Stomach smooth muscle (tissue), 2 donors: ENCODE measurements around the gene RNF150.
A peak's percentile ranks its signal among the peaks of the same experiment; 100 is the strongest.
"Not testable (repeated sequence)": the region's sequence is repeated elsewhere in the genome, so short reads cannot be mapped to it uniquely, and the experiment has no call there.

Experiments used
- H3K27ac ChIP-seq: one replicate; pipeline ENCODE4 v1.7.0; 2013; ENCODE audit warnings: mild to moderate bottlenecking, low read length, inconsistent platforms
- H3K27me3 ChIP-seq, 2 donors: one replicate each; pipeline ENCODE4 v1.7.0; 2013; ENCODE audit warnings: low read length in 2 of 2; ENCODE audit not compliant: insufficient read depth in 2 of 2, control insufficient read depth in 1 of 2
- H3K36me3 ChIP-seq, 2 donors: one replicate each; pipeline ENCODE4 v1.7.0; 2013; ENCODE audit warnings: low read length in 2 of 2; ENCODE audit not compliant: control insufficient read depth in 2 of 2, insufficient read depth in 2 of 2
- H3K4me1 ChIP-seq: one replicate; pipeline ENCODE4 v1.7.0; 2013; ENCODE audit warnings: low read length; ENCODE audit not compliant: control insufficient read depth, insufficient read depth
- H3K4me3 ChIP-seq, 2 donors: one replicate each; pipeline ENCODE4 v1.7.0; 2013; ENCODE audit warnings: low read length in 2 of 2
- H3K9ac ChIP-seq, 2 donors: one replicate each; pipeline ENCODE4 v1.7.0; 2013; ENCODE audit warnings: low read length in 2 of 2, mild to moderate bottlenecking in 1 of 2
- H3K9me3 ChIP-seq, 2 donors: one replicate each; pipeline ENCODE4 v1.7.0; 2013; ENCODE audit warnings: low read length in 2 of 2; ENCODE audit not compliant: control insufficient read depth in 2 of 2
- donor health status: healthy.
- donor health status: Pancreatic carcinoma.

RNF150 gene

GRCh38 chr4:141133146-141133998 is at the start of gene RNF150:
Gene RNF150 (minus strand): TSS chr4:141133469.
- Histone ChIP-seq H3K4me3 (peak within 1 kb of the TSS; percentile 80 to 94), H3K36me3 (no peaks in the 10 kb centered on the region), H3K27me3 (no peaks in the 10 kb centered on the region), H3K9ac (peak within 1 kb of the TSS; percentile 60 to 77), H3K4me1 (peaks cover 13% of the 10 kb centered on the region), H3K9me3 (no peaks in the 10 kb centered on the region), H3K27ac (peak within 1 kb of the TSS; percentile 83)

- Histone ChIP-seq H3K4me3 (no peak overlapping the region), H3K27ac (no peak overlapping the region), H3K36me3 (no peaks in the 10 kb centered on the region), H3K9me3 (no peaks in the 10 kb centered on the region), H3K4me1 (no peaks in the 10 kb centered on the region), H3K27me3 (no peaks in the 10 kb centered on the region), H3K9ac (no peak overlapping the region)
These were observed 47.9 kb upstream of the RNF150 start for GRCh38 chr4:141180991-141181761.

GRCh38 chr4:141179474-141180373 is 46.5 kb upstream of the RNF150 start:
- H3K9me3 ChIP-seq, result no peaks in the 10 kb centered on the region
- no peak overlapping the region for H3K27ac ChIP-seq
- no peak overlapping the region for H3K9ac ChIP-seq
- H3K27me3 ChIP-seq, result no peaks in the 10 kb centered on the region
- H3K4me1 ChIP-seq, result no peaks in the 10 kb centered on the region
- no peak overlapping the region for H3K4me3 ChIP-seq
- no peaks in the 10 kb centered on the region for H3K36me3 ChIP-seq

GRCh38 chr4:141177171-141177570 is 43.9 kb upstream of the RNF150 start:
- no peak overlapping the region for H3K27ac ChIP-seq
- H3K4me3 ChIP-seq, result no peak overlapping the region
- H3K36me3 ChIP-seq, result no peaks in the 10 kb centered on the region
- no peak overlapping the region for H3K9ac ChIP-seq
- no peaks in the 10 kb centered on the region for H3K9me3 ChIP-seq
- no peaks in the 10 kb centered on the region for H3K27me3 ChIP-seq
- no peaks in the 10 kb centered on the region for H3K4me1 ChIP-seq

- Histone ChIP-seq H3K9ac (no peak overlapping the region), H3K9me3 (no peaks in the 10 kb centered on the region), H3K27me3 (no peaks in the 10 kb centered on the region), H3K27ac (no peak overlapping the region), H3K4me1 (no peaks in the 10 kb centered on the region), H3K36me3 (no peaks in the 10 kb centered on the region), H3K4me3 (no peak overlapping the region)
These were observed 41.2 kb upstream of the RNF150 start for GRCh38 chr4:141174457-141174856.

- no peaks in the 10 kb centered on the region for H3K36me3 ChIP-seq
- H3K27me3 ChIP-seq, result no peaks in the 10 kb centered on the region
- no peak overlapping the region for H3K4me3 ChIP-seq
- H3K9ac ChIP-seq, result no peak overlapping the region
- H3K9me3 ChIP-seq, result no peaks in the 10 kb centered on the region
- no peaks in the 10 kb centered on the region for H3K4me1 ChIP-seq
- H3K27ac ChIP-seq, result no peak overlapping the region
These were observed 37.4 kb upstream of the RNF150 start for GRCh38 chr4:141170671-141171070.

DNA sequence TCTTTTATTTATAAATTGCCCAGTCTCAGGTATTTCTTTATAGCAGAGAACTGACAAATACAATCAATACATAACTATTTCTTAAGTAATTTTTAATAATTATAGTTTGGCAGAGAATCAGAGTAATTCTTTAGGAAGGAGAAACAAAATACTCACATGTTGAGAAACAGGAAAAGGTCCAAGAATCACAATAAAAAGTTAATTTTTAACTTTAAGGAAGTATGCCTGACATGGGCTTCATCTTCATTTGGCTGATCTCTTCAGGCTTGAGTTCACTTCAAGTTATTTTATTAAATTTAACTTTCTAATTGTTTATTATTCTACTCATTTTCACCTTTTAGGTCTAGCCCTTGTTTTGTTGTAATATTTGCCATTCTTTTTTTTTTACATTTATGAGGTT is 36.1 kb upstream of the RNF150 start:
- no peaks in the 10 kb centered on the region for H3K36me3 ChIP-seq
- H3K4me1 ChIP-seq, result no peaks in the 10 kb centered on the region
- H3K27ac ChIP-seq, result no peak overlapping the region
- H3K4me3 ChIP-seq, result no peak overlapping the region
- H3K9ac ChIP-seq, result no peak overlapping the region
- no peaks in the 10 kb centered on the region for H3K9me3 ChIP-seq
- no peaks in the 10 kb centered on the region for H3K27me3 ChIP-seq

GRCh38 chr4:141165001-141165400 is 31.7 kb upstream of the RNF150 start:
- not testable (repeated sequence) for H3K27me3 ChIP-seq, H3K9ac ChIP-seq, H3K4me1 ChIP-seq, H3K9me3 ChIP-seq, H3K4me3 ChIP-seq, H3K27ac ChIP-seq, H3K36me3 ChIP-seq

- H3K36me3 ChIP-seq, result no peaks in the 10 kb centered on the region
- no peaks in the 10 kb centered on the region for H3K4me1 ChIP-seq
- H3K27me3 ChIP-seq, result no peaks in the 10 kb centered on the region
- H3K27ac ChIP-seq, result no peak overlapping the region
- no peak overlapping the region for H3K4me3 ChIP-seq
- H3K9me3 ChIP-seq, result no peaks in the 10 kb centered on the region
- no peak overlapping the region for H3K9ac ChIP-seq
These were observed 25.8 kb upstream of the RNF150 start for GRCh38 chr4:141159027-141159426.

- no peaks in the 10 kb centered on the region for H3K4me1 ChIP-seq
- H3K9ac ChIP-seq, result no peak overlapping the region
- H3K27ac ChIP-seq, result no peak overlapping the region
- no peaks in the 10 kb centered on the region for H3K36me3 ChIP-seq
- H3K9me3 ChIP-seq, result no peaks in the 10 kb centered on the region
- no peaks in the 10 kb centered on the region for H3K27me3 ChIP-seq
- H3K4me3 ChIP-seq, result no peak overlapping the region
These were observed 24.9 kb upstream of the RNF150 start for GRCh38 chr4:141158219-141158618.
